Prostate gland (tissue), 2 donors: ENCODE results near the gene WDR31. TPM values are rescaled to one million over a fixed set of nuclear protein-coding genes. Genes with fewer than 3 reads are reported as not detected.

Experiments
- DNase-seq: peaks from one replicate; pipeline ENCODE4 v3.0.0-alpha.2; 2019; ENCODE audit warnings: low spot score
- H3K27ac ChIP-seq, 2 donors: fragments of 200-600 bp; sonication (generic); 2 replicates each; pipeline ENCODE4 v1.5.1; 2017 to 2019
- H3K27me3 ChIP-seq: fragments of 200-600 bp; sonication (generic); replicated peaks from 2 replicates; pipeline ENCODE4 v1.5.1; 2019; ENCODE audit not compliant: insufficient read depth
- H3K36me3 ChIP-seq, 2 donors: fragments of 200-600 bp; sonication (generic); 1 replicate in 1 of 2; 2 replicates in 1 of 2; pipeline versions ENCODE4 v1.5.1 to v1.8.1; 2017 to 2019
- H3K4me1 ChIP-seq: fragments of 200-600 bp; sonication (generic); replicated peaks from 2 replicates; pipeline ENCODE4 v1.5.1; 2019
- H3K4me3 ChIP-seq, 2 donors: fragments of 200-600 bp; sonication (generic); 2 replicates each; pipeline ENCODE4 v1.5.1; 2017 to 2019
- H3K9me3 ChIP-seq: fragments of 200-600 bp; sonication (generic); 2 replicates; pipeline ENCODE4 v1.5.1; 2017
- POLR2A ChIP-seq: fragments of 450-650 bp; IDR thresholded peaks from one replicate; pipeline ENCODE4 v1.6.1; 2016; ENCODE audit warnings: antibody characterized with exemption, mild to moderate bottlenecking
- POLR2AphosphoS5 ChIP-seq: sonication (generic); formaldehyde crosslinking; IDR thresholded peaks from one replicate; pipeline ENCODE4 v1.6.1; 2017; ENCODE audit warnings: antibody characterized with exemption
- WGBS: methylation state at CpG from one replicate; pipeline ENCODE4 v1.1.5; 2018; 5-methylcytosine and 5-hydroxymethylcytosine counted together
- intact Hi-C: fragments of 100-400 bp; cut with DNase I; formaldehyde crosslinking; loops from one replicate; pipeline ENCODE4 v1.14.2; 2022
- total RNA-seq, 2 donors: library from RNA; depleted of rRNA; stranded (reverse); fragments of >200 nt; gene quantifications; one replicate each; pipeline ENCODE4 v1.1.0, GENCODE V29; 2016
- TF ChIP-seq, protein P1 (sequence below), 4 experiments: fragments of 200-600 bp in 2 of 4; fragments of 450-650 bp in 2 of 4; sonication (generic) in 2 of 4; IDR thresholded peaks; 1 replicate in 3 of 4; 2 replicates in 1 of 4; pipeline ENCODE4 v1.5.1; 2016 to 2019; ENCODE audit warnings: antibody characterized with exemption in 4 of 4, mild to moderate bottlenecking in 2 of 4, moderate library complexity in 2 of 4

The WDR31 gene
- total RNA-seq, 2 donors from 2014 or later, result 5.1 to 6.4 TPM

- no peak overlapping the region for H3K4me3 ChIP-seq
- no peak for DNase-seq
- H3K36me3 ChIP-seq, result peaks cover 0 to 9% of the 10 kb centered on the region in 2 donors
- WGBS, result 95% methylated on average over 4 of the region's 4 CpGs
- no peaks in the 10 kb centered on the region for H3K27me3 ChIP-seq
- intact Hi-C loops, result no loop called here
- no peak for TF ChIP-seq POLR2AphosphoS5
- H3K4me1 ChIP-seq, result no peaks in the 10 kb centered on the region
- no peak overlapping the region for H3K27ac ChIP-seq
- no peaks in the 10 kb centered on the region for H3K9me3 ChIP-seq
Measured at GRCh38 chr9:113281356-113281755, 58.7 kb downstream of the WDR31 start.

DNA sequence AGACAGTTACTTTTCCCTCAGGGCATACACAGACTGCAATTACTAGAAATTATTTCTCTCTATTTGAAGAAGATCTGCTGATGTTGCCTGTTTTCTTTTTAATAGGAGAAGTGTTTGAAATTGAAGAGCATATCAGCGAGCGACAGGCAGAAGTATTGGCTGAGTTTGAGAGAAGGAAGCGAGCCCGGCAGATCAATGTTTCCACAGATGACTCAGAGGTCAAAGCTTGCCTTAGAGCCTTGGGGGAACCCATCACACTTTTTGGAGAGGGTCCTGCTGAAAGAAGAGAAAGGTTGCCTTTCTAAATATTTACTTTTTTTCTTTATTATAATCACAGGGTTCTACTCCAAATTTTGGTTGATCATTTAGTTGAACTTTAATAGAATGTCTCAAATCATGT, 61.2 kb downstream of the WDR31 start:
- WGBS, result 61% methylated on average over 4 of the region's 4 CpGs
- Histone ChIP-seq H3K9me3 (no peaks in the 10 kb centered on the region), H3K4me1 (no peaks in the 10 kb centered on the region), H3K27ac (no peak overlapping the region), H3K27me3 (no peaks in the 10 kb centered on the region), H3K4me3 (no peak overlapping the region), H3K36me3 (peaks cover 0 to 9% of the 10 kb centered on the region in 2 donors)
- intact Hi-C loops, result loop anchor here (10.0 kb wide), 2 partner anchors 126 to 306 kb away; partner anchors contain the start of gene ALAD
- TF ChIP-seq, protein P1, sequence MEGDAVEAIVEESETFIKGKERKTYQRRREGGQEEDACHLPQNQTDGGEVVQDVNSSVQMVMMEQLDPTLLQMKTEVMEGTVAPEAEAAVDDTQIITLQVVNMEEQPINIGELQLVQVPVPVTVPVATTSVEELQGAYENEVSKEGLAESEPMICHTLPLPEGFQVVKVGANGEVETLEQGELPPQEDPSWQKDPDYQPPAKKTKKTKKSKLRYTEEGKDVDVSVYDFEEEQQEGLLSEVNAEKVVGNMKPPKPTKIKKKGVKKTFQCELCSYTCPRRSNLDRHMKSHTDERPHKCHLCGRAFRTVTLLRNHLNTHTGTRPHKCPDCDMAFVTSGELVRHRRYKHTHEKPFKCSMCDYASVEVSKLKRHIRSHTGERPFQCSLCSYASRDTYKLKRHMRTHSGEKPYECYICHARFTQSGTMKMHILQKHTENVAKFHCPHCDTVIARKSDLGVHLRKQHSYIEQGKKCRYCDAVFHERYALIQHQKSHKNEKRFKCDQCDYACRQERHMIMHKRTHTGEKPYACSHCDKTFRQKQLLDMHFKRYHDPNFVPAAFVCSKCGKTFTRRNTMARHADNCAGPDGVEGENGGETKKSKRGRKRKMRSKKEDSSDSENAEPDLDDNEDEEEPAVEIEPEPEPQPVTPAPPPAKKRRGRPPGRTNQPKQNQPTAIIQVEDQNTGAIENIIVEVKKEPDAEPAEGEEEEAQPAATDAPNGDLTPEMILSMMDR (IDR thresholded peaks at IDR 0.05), result no peak
- TF ChIP-seq POLR2AphosphoS5, result no peak
- no peak for TF ChIP-seq POLR2A
- DNase-seq, result no peak

GRCh38 chr9:113275157-113276131, 64.6 kb downstream of the WDR31 start, which contains the start of the genes CDC26 and PRPF4:
TSS of gene CDC26 (minus strand) at chr9:113275572. CDS start at chr9:113272507, 3,065 bp downstream.
TSS of gene PRPF4 (plus strand) at chr9:113275658. CDS start at chr9:113275744, 86 bp downstream.
- Histone ChIP-seq H3K27ac (peak within 1 kb of the TSS; percentile 85 to 95), H3K4me3 (peak within 1 kb of the TSS; percentile 51 to 56), H3K27me3 (no peaks in the 10 kb centered on the region), H3K9me3 (no peaks in the 10 kb centered on the region), H3K4me1 (no peaks in the 10 kb centered on the region), H3K36me3 (peaks cover 0 to 4% of the 10 kb centered on the region in 2 donors)
- TF ChIP-seq POLR2AphosphoS5 (peak; percentile 99), POLR2A (peak; percentile 89)
- TF ChIP-seq, protein P1 (IDR thresholded peaks at IDR 0.05), result peak in 2 of 4 experiments; percentile 24 to 30
- peak; percentile 96 for DNase-seq
- under 1% methylated on average over 52 of the region's 63 CpGs for WGBS
- intact Hi-C loops, result loop anchor here (10.0 kb wide), 2 partner anchors 129 to 309 kb away; partner anchors contain the start of gene ALAD

GRCh38 chr9:113274474-113275156, 65.5 kb downstream of the WDR31 start:
- Histone ChIP-seq H3K9me3 (no peaks in the 10 kb centered on the region), H3K27me3 (no peaks in the 10 kb centered on the region), H3K4me3 (peak overlapping the region; percentile 51 to 56), H3K27ac (peak overlapping the region; percentile 85 to 95), H3K4me1 (no peaks in the 10 kb centered on the region), H3K36me3 (peaks cover 0 to 4% of the 10 kb centered on the region in 2 donors)
- intact Hi-C loops, result loop anchor here (5.0 to 10.0 kb wide), 4 partner anchors 52 to 383 kb away; partner anchors contain the start of genes ALAD, FKBP15 and SLC31A1
- under 1% methylated on average over 15 of the region's 15 CpGs for WGBS
- peak; percentile 30 for DNase-seq
- TF ChIP-seq, protein P1 (IDR thresholded peaks at IDR 0.05), result peak; percentile 32 to 79 (median 74)
- TF ChIP-seq POLR2A, result no peak

DNA sequence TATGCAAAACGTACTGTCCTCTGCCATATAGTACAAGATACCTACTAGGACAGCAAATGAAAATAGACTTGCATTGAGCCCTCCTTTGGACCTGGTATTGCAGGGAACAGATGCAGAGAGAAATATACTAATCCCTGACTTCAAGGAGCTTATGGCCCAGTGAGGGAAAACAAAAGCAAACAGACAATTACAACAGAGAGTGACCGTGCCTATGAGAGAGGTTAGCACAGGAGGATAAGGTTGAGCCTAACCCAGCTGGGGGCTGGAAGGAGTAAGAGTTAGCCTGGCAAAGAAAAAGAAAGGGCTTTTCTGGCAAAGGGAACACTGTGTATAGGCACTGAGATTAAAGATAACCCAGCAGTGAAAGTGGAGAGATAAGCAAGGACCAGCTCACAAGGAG, 70.2 kb downstream of the WDR31 start:
- DNase-seq, result no peak
- TF ChIP-seq, protein P1 (IDR thresholded peaks at IDR 0.05), result no peak
- TF ChIP-seq POLR2A (no peak), POLR2AphosphoS5 (no peak)
- Histone ChIP-seq H3K9me3 (no peaks in the 10 kb centered on the region), H3K4me3 (no peak overlapping the region), H3K27me3 (no peaks in the 10 kb centered on the region), H3K36me3 (peaks cover 0 to 4% of the 10 kb centered on the region in 2 donors), H3K4me1 (no peaks in the 10 kb centered on the region), H3K27ac (no peak overlapping the region)
- intact Hi-C loops, result loop anchor here (5.0 to 10.0 kb wide), 4 partner anchors 48 to 387 kb away; partner anchors contain the start of genes ALAD, FKBP15 and SLC31A1
- 89% methylated on average over 2 of the region's 2 CpGs for WGBS
